CD4-positive, alpha-beta T cell (primary cell): Measurements from ENCODE around the gene RPTOR. TPM values are rescaled to one million over a fixed set of nuclear protein-coding genes. Genes with fewer than 3 reads are reported as not detected.
A peak's percentile ranks its signal among the peaks of the same experiment; 100 is the strongest.

Experiments
- ATAC-seq: fragments of 200-7000 bp; cut with Tn5 transposase; one replicate; pipeline ENCODE4 v1.10.0; 2022; ENCODE audit warnings: mild to moderate bottlenecking; ENCODE audit not compliant: poor library complexity
- CTCF ChIA-PET: fragments of 350-600 bp; sonication (Branson Sonifier 250); formaldehyde crosslinking; loops from one replicate; lab custom pipeline; 2021; ENCODE audit warnings: antibody characterized with exemption, inconsistent platforms; lab: Charles Lee
- POLR2A ChIA-PET: fragments of 350-600 bp; sonication (Branson Sonifier 250); formaldehyde crosslinking; loops from one replicate; lab custom pipeline; 2021; ENCODE audit warnings: antibody characterized with exemption, inconsistent platforms; lab: Charles Lee
- DNase-seq, 14 experiments: peaks; one replicate each; pipeline ENCODE4 v3.0.0-alpha.2; 2013 to 2020; ENCODE audit warnings: mixed read lengths in 2 of 14
- H3K27ac ChIP-seq, 2 donors: one replicate each; pipeline versions ENCODE4 v1.5.1 to v1.7.0; 2013; ENCODE audit warnings: low read length in 2 of 2, low read depth in 1 of 2, mild to moderate bottlenecking in 1 of 2
- H3K27me3 ChIP-seq, 2 experiments: 1 replicate in 1 of 2; 2 replicates in 1 of 2; pipeline versions ENCODE4 v1.6.1 to v1.7.0; 2013; ENCODE audit warnings: low read length in 2 of 2, control low read depth in 1 of 2, mild to moderate bottlenecking in 1 of 2, moderate library complexity in 1 of 2; ENCODE audit not compliant: insufficient read depth in 2 of 2, control insufficient read depth in 1 of 2
- H3K36me3 ChIP-seq: one replicate; pipeline ENCODE4 v1.6.1; 2013; ENCODE audit warnings: low read length, control low read depth; ENCODE audit not compliant: insufficient read depth
- H3K4me1 ChIP-seq: one replicate; pipeline ENCODE4 v1.6.1; 2013; ENCODE audit warnings: low read length, control low read depth; ENCODE audit not compliant: insufficient read depth
- H3K4me3 ChIP-seq: one replicate; pipeline ENCODE4 v1.5.1; 2013; ENCODE audit warnings: mild to moderate bottlenecking, low read length, moderate library complexity
- H3K9me3 ChIP-seq, 2 experiments: 1 replicate in 1 of 2; 2 replicates in 1 of 2; pipeline versions ENCODE4 v1.6.1 to v1.7.0; 2013; ENCODE audit warnings: low read length in 2 of 2, mild to moderate bottlenecking in 2 of 2, control low read depth in 1 of 2, moderate library complexity in 1 of 2; ENCODE audit not compliant: control insufficient read depth in 1 of 2, insufficient read depth in 1 of 2
- H3K27ac Mint-ChIP-seq: one replicate; pipeline ENCODE4 v1.8.0; 2020; ENCODE audit warnings: mixed read lengths
- H3K27me3 Mint-ChIP-seq: one replicate; pipeline ENCODE4 v1.8.0; 2021; ENCODE audit warnings: mixed read lengths
- H3K36me3 Mint-ChIP-seq: one replicate; pipeline ENCODE4 v1.8.0; 2021; ENCODE audit warnings: low read depth, mixed read lengths
- H3K4me1 Mint-ChIP-seq: one replicate; pipeline ENCODE4 v1.8.0; 2021; ENCODE audit warnings: low read depth, mixed read lengths
- H3K4me3 Mint-ChIP-seq: one replicate; pipeline ENCODE4 v1.8.0; 2020; ENCODE audit warnings: mild to moderate bottlenecking, mixed read lengths
- H3K9me3 Mint-ChIP-seq: one replicate; pipeline ENCODE4 v1.8.0; 2020; ENCODE audit warnings: mixed read lengths
- intact Hi-C, 2 experiments: fragments of 100-400 bp; cut with DNase I in 1 of 2; cut with micrococcal nuclease in 1 of 2; formaldehyde crosslinking; loops; one replicate each; pipeline versions ENCODE4 v1.15.1 to v1.9.0; 2023 to 2025; cut with DNase I, micrococcal nuclease
- total RNA-seq, 174 experiments: library from RNA in 2 of 174; stranded (reverse) in 2 of 174; gene quantifications; one replicate each; pipeline ENCODE4 v1.2.3 and lab custom pipeline; 2021 to 2026
- TF ChIP-seq, protein P1 (sequence below): fragments of 200-600 bp; IDR thresholded peaks from one replicate; pipeline ENCODE4 v1.8.0; 2022; ENCODE audit warnings: antibody characterized with exemption, mild to moderate bottlenecking

RPTOR gene
- total RNA-seq, 2 experiments from 2014 or later = 45.0 to 47.1 TPM

- Histone ChIP-seq H3K36me3 (peaks cover 3% of the 10 kb centered on the region), H3K9me3 (no peaks in the 10 kb centered on the region), H3K4me1 (peaks cover 46% of the 10 kb centered on the region), H3K27me3 (no peaks in the 10 kb centered on the region), H3K4me3 (no peak overlapping the region), H3K27ac (no peak overlapping the region)
- DNase-seq = no peak
- H3K36me3 Mint-ChIP-seq = peaks cover 6% of the 10 kb centered on the region
- H3K27me3 Mint-ChIP-seq = no peaks in the 10 kb centered on the region
- no peak overlapping the region for H3K4me3 Mint-ChIP-seq
- no peaks in the 10 kb centered on the region for H3K9me3 Mint-ChIP-seq
- peaks cover 78% of the 10 kb centered on the region for H3K4me1 Mint-ChIP-seq
- no peak for ATAC-seq
- intact Hi-C loops = no loop called here
- ChIA-PET CTCF (no interaction called here), POLR2A (no interaction called here)
- TF ChIP-seq, protein P1, sequence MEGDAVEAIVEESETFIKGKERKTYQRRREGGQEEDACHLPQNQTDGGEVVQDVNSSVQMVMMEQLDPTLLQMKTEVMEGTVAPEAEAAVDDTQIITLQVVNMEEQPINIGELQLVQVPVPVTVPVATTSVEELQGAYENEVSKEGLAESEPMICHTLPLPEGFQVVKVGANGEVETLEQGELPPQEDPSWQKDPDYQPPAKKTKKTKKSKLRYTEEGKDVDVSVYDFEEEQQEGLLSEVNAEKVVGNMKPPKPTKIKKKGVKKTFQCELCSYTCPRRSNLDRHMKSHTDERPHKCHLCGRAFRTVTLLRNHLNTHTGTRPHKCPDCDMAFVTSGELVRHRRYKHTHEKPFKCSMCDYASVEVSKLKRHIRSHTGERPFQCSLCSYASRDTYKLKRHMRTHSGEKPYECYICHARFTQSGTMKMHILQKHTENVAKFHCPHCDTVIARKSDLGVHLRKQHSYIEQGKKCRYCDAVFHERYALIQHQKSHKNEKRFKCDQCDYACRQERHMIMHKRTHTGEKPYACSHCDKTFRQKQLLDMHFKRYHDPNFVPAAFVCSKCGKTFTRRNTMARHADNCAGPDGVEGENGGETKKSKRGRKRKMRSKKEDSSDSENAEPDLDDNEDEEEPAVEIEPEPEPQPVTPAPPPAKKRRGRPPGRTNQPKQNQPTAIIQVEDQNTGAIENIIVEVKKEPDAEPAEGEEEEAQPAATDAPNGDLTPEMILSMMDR = no peak
- H3K27ac Mint-ChIP-seq = no peak overlapping the region
Measured at GRCh38 chr17:80601146-80601545, 56.5 kb downstream of the RPTOR start.

- H3K27me3 ChIP-seq = no peaks in the 10 kb centered on the region
- ChIA-PET CTCF (no interaction called here), POLR2A (interaction anchor here (1.1 kb wide), 1 partner anchor 11 kb away, joined by 3 read pairs; no protein-coding TSS in a partner anchor)
- H3K9me3 ChIP-seq = no peaks in the 10 kb centered on the region
- TF ChIP-seq, protein P1 = no peak
- H3K36me3 Mint-ChIP-seq = no peaks in the 10 kb centered on the region
- no peaks in the 10 kb centered on the region for H3K9me3 Mint-ChIP-seq
- H3K4me1 Mint-ChIP-seq = peaks cover 64% of the 10 kb centered on the region
- H3K36me3 ChIP-seq = peaks cover 3% of the 10 kb centered on the region
- peak overlapping the region; percentile 84 for H3K27ac Mint-ChIP-seq
- no peak overlapping the region for H3K4me3 ChIP-seq
- H3K27ac ChIP-seq = no peak overlapping the region
- peaks cover 46% of the 10 kb centered on the region for H3K4me1 ChIP-seq
- H3K27me3 Mint-ChIP-seq = no peaks in the 10 kb centered on the region
- no peak for ATAC-seq
- no peak overlapping the region for H3K4me3 Mint-ChIP-seq
- DNase-seq = no peak
- intact Hi-C loops = no loop called here
Measured at GRCh38 chr17:80603396-80603795, 58.8 kb downstream of the RPTOR start.

GRCh38 chr17:80604009-80604669 lies 59.5 kb downstream of the RPTOR start:
- Histone ChIP-seq H3K27ac (no peak overlapping the region), H3K36me3 (peaks cover 3% of the 10 kb centered on the region), H3K4me3 (no peak overlapping the region), H3K4me1 (peaks cover 48% of the 10 kb centered on the region), H3K9me3 (no peaks in the 10 kb centered on the region), H3K27me3 (no peaks in the 10 kb centered on the region)
- TF ChIP-seq, protein P1 = no peak
- no peaks in the 10 kb centered on the region for H3K27me3 Mint-ChIP-seq
- H3K4me3 Mint-ChIP-seq = no peak overlapping the region
- peaks cover 62% of the 10 kb centered on the region for H3K4me1 Mint-ChIP-seq
- ChIA-PET POLR2A (interaction anchor here (1.1 kb wide), 1 partner anchor 10 kb away, joined by 3 read pairs; no protein-coding TSS in a partner anchor), CTCF (no interaction called here)
- no peaks in the 10 kb centered on the region for H3K9me3 Mint-ChIP-seq
- H3K27ac Mint-ChIP-seq = peak overlapping the region; percentile 84
- intact Hi-C loops = no loop called here
- H3K36me3 Mint-ChIP-seq = no peaks in the 10 kb centered on the region
- no peak for ATAC-seq
- no peak for DNase-seq
